GM12875 (cell line): ENCODE results near the gene LZTS2.

ENCODE experiments used
- H3K4me3 ChIP-seq: one replicate; pipeline ENCODE4 v1.5.1; 2011; ENCODE audit warnings: low read depth, low read length, control low read depth
- TF ChIP-seq, protein P1 (sequence below): IDR thresholded peaks from 2 replicates; pipeline ENCODE4 v1.5.1; 2011; ENCODE audit warnings: low read depth, mild to moderate bottlenecking, control low read depth, inconsistent platforms, low read length, moderate library complexity, borderline replicate concordance; ENCODE audit not compliant: insufficient read depth

LZTS2 gene

DNA sequence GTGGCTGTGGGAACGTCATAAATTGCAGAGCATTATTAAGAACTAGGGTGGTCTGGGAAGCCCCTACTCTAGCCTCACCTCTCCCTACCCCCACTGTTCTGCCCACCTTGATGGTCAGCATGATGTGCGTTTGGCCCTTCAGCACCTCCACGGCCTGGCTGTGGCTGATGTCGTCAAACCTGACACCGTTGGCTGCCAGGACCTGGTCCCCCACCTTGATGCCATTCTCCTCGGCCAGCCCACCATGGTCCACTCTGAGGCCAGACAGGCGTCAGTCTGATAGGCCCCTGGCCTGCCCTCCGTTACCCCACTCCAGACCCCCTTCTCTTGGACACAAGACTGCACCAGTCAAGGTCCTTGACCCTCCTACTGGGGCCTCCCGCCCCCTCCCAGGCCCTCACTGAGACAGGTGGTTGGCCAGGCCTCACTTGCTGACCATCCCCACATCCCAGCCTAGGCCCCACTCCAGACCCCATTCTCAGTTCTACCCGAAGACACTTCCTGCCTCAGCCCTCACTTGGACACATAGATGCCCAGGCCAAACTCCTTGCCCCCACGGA, 22.2 kb downstream of the LZTS2 start:
- TF ChIP-seq, protein P1, sequence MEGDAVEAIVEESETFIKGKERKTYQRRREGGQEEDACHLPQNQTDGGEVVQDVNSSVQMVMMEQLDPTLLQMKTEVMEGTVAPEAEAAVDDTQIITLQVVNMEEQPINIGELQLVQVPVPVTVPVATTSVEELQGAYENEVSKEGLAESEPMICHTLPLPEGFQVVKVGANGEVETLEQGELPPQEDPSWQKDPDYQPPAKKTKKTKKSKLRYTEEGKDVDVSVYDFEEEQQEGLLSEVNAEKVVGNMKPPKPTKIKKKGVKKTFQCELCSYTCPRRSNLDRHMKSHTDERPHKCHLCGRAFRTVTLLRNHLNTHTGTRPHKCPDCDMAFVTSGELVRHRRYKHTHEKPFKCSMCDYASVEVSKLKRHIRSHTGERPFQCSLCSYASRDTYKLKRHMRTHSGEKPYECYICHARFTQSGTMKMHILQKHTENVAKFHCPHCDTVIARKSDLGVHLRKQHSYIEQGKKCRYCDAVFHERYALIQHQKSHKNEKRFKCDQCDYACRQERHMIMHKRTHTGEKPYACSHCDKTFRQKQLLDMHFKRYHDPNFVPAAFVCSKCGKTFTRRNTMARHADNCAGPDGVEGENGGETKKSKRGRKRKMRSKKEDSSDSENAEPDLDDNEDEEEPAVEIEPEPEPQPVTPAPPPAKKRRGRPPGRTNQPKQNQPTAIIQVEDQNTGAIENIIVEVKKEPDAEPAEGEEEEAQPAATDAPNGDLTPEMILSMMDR = no peak

GRCh38 chr10:101022967-101023705, 23.5 kb downstream of the LZTS2 start:
- TF ChIP-seq, protein P1 = no peak
- no peak overlapping the region for H3K4me3 ChIP-seq

More for the DNA sequence above, 22.2 kb downstream of the LZTS2 start:
- H3K4me3 ChIP-seq = no peak overlapping the region

DNA sequence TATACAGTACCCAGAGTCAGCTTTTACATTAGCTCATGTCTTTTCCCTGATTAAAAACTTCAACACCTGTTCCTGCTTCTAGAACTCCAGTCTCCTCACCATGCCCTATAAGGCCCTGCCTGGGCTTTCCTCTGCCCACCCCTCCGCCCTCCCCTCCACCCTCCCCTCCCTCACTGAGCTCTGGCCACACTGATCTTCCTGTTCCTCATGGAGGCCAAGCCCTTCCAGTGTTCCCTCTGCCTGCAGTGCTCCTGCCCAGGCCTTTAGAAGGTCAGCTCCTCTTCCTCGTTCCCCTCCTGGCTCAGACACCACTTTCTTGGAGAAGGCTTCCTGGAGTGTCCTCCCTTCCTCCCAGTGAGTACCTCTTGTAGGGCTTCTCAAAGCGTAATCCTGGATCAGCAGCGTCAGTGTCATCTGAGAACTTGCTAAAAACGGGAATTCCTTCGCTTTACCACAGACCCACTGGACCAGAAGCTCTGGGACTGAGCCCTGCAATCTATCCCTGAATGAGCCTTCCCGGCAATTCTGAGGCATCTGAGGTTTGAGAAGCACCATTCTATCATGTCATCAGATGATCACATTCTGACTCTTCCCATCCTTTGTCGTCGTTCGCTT, 27.6 kb downstream of the LZTS2 start:
- TF ChIP-seq, protein P1 = no peak

GRCh38 chr10:101028446-101029337, 29.1 kb downstream of the LZTS2 start:
- TF ChIP-seq, protein P1 = no peak
- H3K4me3 ChIP-seq = no peak overlapping the region

More for the DNA sequence above, 27.6 kb downstream of the LZTS2 start:
- no peak overlapping the region for H3K4me3 ChIP-seq

- TF ChIP-seq, protein P1 = 0 out of 2 replicates have a peak, but pooled peaks have one; percentile 2
- H3K4me3 ChIP-seq = no peak overlapping the region
Measured at GRCh38 chr10:101029520-101030295, 30.1 kb downstream of the LZTS2 start.

- H3K4me3 ChIP-seq = no peak overlapping the region
- TF ChIP-seq, protein P1 = no peak
Measured at GRCh38 chr10:101030496-101031127, 31.0 kb downstream of the LZTS2 start.
